GM19463 (cell line): Measurements from ENCODE around the gene ZP2.
"Not testable (repeated sequence)": the region's sequence is repeated elsewhere in the genome, so short reads cannot be mapped to it uniquely, and the experiment has no call there.

Source experiments
- ATAC-seq: cut with Tn5 transposase; IDR thresholded peaks from one replicate; pipeline ENCODE4 v1.9.1; 2021; ENCODE audit warnings: mild to moderate bottlenecking, moderate library complexity; ENCODE audit not compliant: unreplicated experiment

The ZP2 gene

GRCh38 chr16:21179126-21179982 is 32.0 kb downstream of the ZP2 start:
- ATAC-seq: no peak

- no peak for ATAC-seq
Measured at GRCh38 chr16:21175397-21175796, 36.0 kb downstream of the ZP2 start.

GRCh38 chr16:21172650-21173049 is 38.7 kb downstream of the ZP2 start:
- ATAC-seq: no peak

GRCh38 chr16:21170116-21170515 is 41.3 kb downstream of the ZP2 start:
- ATAC-seq: not testable (repeated sequence)

- no peak for ATAC-seq
Measured at GRCh38 chr16:21169249-21169981, 42.0 kb downstream of the ZP2 start.

- no peak for ATAC-seq
Measured at GRCh38 chr16:21167929-21168602, 43.3 kb downstream of the ZP2 start.

- no peak for ATAC-seq
Measured at GRCh38 chr16:21167360-21167759, 44.0 kb downstream of the ZP2 start.

- ATAC-seq: no peak
Measured at GRCh38 chr16:21166561-21166961, 44.8 kb downstream of the ZP2 start.

- no peak for ATAC-seq
Measured at GRCh38 chr16:21164521-21165168, 46.7 kb downstream of the ZP2 start.

GRCh38 chr16:21163576-21163975 is 47.8 kb downstream of the ZP2 start:
- no peak for ATAC-seq

- ATAC-seq: no peak
Measured at GRCh38 chr16:21162661-21163151, 48.7 kb downstream of the ZP2 start.

- no peak for ATAC-seq
Measured at GRCh38 chr16:21161211-21161610, 50.2 kb downstream of the ZP2 start.

- ATAC-seq: no peak
Measured at GRCh38 chr16:21160276-21160675, 51.1 kb downstream of the ZP2 start.

GRCh38 chr16:21159281-21159951 is 52.0 kb downstream of the ZP2 start:
- no peak for ATAC-seq

GRCh38 chr16:21158208-21159110 is 52.9 kb downstream of the ZP2 start, which contains the start of gene LDAF1:
TSS of gene LDAF1 (plus strand) at chr16:21158674. CDS start at chr16:21161183, 2,509 bp downstream.
- ATAC-seq: peak; percentile 84

- ATAC-seq: no peak
Measured at GRCh38 chr16:21157632-21158031, 53.7 kb downstream of the ZP2 start.

GRCh38 chr16:21156767-21157467 is 54.5 kb downstream of the ZP2 start:
- no peak for ATAC-seq

GRCh38 chr16:21156011-21156410 is 55.4 kb downstream of the ZP2 start:
- not testable (repeated sequence) for ATAC-seq
